ENCODE results near the gene COL9A3.
A peak's percentile ranks its signal among the peaks of the same experiment; 100 is the strongest.

Gene COL9A3

DNA sequence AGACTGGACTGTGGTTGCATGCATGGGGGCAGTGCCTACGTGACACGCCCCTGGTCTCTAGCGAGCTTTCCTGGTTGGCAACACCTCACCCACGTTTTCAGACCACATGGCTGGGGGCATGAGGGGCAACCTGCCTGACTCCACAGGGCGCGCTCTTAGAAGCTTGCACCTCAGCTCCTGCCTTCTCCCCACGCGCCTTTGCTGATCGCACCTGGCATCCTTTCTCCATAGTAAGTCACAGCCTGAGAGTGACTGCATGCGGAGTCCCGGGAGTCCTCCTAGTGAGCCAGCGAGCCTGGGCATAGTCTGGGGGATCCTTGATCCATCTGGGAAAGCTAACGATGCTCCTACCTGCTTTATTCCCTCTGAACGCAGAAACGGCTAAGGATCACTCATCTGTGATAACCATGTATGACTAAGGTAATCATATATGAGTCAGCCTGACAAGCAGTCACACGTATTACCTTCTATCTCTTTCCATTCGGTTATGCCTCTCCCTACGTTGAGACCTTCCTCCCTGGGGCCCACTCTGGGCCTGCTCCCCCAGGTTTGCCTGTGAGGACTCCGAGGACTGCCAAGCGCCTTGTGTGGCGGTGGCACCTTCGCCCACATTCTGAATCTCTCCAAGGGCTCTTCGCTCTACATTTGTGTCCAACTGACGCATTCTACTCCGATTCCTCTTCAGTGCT, 40.2 kb downstream of the COL9A3 start:
- H3K4me3 ChIP-seq (ENCODE audit: low read length) = no peak overlapping the region
- no peak for DNase-seq (ENCODE audit: low read depth)

DNA sequence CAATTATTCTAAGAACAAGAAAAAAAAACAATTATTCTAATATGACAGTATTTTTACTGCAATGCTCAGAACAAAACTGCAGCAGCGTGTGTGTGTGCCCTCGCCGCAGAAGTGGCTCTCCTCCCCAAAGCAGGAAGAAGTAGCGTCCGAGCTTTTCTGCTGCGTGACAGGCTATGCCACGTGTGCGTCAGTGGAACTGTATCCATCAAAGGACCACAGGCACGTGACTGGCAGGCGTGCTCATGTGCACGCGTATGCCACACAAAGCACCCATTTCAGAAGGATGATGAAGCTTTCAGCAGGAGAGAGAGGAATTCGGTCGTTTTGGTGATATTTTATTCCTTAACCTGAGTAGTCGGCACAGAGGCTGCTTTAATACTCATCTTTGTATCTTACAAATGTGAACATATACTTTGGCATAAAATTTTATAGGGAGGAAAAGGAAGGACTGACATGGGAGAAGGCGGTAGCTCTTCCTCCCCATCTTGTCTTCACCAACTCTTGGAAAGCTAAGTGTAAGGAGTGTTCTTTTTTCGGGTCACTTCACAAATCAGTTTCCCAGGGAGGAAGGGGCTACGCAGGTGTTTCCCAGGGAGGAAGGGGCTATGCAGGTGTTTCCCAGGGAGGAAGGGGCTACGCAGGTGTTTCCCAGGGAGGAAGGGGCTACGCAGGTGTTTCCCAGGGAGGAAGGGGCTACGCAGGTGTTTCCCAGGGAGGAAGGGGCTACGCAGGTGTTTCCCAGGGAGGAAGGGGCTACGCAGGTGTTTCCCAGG, 41.4 kb downstream of the COL9A3 start:
- DNase-seq (ENCODE audit: low read depth) = no peak

More for the DNA sequence above, 40.2 kb downstream of the COL9A3 start:
- TF ChIP-seq, protein P1, sequence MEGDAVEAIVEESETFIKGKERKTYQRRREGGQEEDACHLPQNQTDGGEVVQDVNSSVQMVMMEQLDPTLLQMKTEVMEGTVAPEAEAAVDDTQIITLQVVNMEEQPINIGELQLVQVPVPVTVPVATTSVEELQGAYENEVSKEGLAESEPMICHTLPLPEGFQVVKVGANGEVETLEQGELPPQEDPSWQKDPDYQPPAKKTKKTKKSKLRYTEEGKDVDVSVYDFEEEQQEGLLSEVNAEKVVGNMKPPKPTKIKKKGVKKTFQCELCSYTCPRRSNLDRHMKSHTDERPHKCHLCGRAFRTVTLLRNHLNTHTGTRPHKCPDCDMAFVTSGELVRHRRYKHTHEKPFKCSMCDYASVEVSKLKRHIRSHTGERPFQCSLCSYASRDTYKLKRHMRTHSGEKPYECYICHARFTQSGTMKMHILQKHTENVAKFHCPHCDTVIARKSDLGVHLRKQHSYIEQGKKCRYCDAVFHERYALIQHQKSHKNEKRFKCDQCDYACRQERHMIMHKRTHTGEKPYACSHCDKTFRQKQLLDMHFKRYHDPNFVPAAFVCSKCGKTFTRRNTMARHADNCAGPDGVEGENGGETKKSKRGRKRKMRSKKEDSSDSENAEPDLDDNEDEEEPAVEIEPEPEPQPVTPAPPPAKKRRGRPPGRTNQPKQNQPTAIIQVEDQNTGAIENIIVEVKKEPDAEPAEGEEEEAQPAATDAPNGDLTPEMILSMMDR (conservative IDR thresholded peaks at IDR 0.05; ENCODE audit: low read length) = no peak

DNA sequence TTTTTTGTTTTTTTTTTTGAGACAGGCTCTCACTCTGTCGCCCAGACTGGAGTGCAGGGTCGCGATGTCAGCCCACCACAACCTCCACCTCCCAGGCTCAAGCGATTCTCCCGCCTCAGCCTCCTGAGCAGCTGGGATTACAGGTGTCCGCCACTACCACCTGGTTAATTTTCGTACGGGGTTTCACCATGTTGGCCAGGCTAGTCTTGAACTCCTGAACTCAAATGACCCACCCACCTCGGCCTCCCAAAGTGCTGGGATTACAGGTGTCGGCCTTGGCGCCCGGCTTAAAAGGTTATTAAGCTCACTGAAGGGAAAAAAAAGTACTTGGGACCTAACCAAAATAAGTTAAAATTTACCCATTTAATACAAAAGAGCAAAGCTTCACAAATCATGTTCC, 42.9 kb downstream of the COL9A3 start:
- TF ChIP-seq, protein P1 (conservative IDR thresholded peaks at IDR 0.05; ENCODE audit: low read length) = no peak
- no peak for DNase-seq (ENCODE audit: low read depth)
- H3K4me3 ChIP-seq (ENCODE audit: low read length) = peak overlapping the region; percentile 57

More for the DNA sequence above, 41.4 kb downstream of the COL9A3 start:
- no peak overlapping the region for H3K4me3 ChIP-seq (ENCODE audit: low read length)
- TF ChIP-seq, protein P1 (conservative IDR thresholded peaks at IDR 0.05; ENCODE audit: low read length) = no peak

- TF ChIP-seq, protein P1 (conservative IDR thresholded peaks at IDR 0.05; ENCODE audit: low read length) = peak; percentile 33
- peak; percentile 40 for DNase-seq (ENCODE audit: low read depth)
- H3K4me3 ChIP-seq (ENCODE audit: low read length) = peak overlapping the region; percentile 57
These were observed 43.6 kb downstream of the COL9A3 start for GRCh38 chr20:62860391-62860923.

- DNase-seq (ENCODE audit: low read depth) = peak; percentile 20
- peak overlapping the region; percentile 67 for H3K4me3 ChIP-seq (ENCODE audit: low read length)
- TF ChIP-seq, protein P1 (conservative IDR thresholded peaks at IDR 0.05; ENCODE audit: low read length) = no peak
These were observed 44.3 kb downstream of the COL9A3 start for GRCh38 chr20:62860924-62861691.

DNA sequence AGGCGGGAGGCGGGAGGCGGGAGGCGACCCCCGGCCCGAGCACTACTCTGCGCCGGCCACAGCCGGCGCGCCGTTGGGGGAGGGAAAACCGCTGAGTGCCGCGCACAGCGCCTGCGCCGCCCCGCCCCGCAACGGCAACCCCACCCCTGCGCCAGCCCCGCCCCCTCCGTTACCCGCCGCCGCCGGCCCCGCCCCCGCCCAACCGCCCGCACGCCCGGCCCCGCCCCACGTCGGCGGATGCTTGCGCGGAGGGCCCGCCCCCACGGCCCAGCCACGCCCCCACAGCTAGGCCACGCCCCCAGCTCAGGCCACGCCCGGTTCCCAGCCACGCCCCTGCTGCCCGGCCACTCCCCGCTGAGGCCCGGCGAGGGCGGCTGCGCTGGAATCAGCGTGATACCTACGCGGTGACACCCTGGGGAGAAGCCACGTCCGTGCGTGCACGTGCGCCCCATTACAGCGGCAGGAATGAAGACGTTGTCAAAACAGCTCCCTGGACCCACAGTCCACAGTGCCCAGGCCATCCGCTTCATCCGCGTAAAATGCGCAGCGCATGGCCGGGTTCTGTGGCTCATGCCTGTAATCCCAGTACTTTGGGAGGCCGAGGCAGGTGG, 45.0 kb downstream of the COL9A3 start, which contains the start of gene TCFL5:
TCFL5 (minus strand) TSS at position 97 of the 611 bp plus-strand sequence. CDS start 152 bp downstream, outside the sequence.
- TF ChIP-seq, protein P1 (conservative IDR thresholded peaks at IDR 0.05; ENCODE audit: low read length) = no peak
- peak within 1 kb of the TSS; percentile 67 for H3K4me3 ChIP-seq (ENCODE audit: low read length)
- DNase-seq (ENCODE audit: low read depth) = peak; percentile 79

Measured in AG10803 (cell line).